GM10266 (cell line): ENCODE measurements around the gene CCBE1.

Experiments used
- DNase-seq: peaks from one replicate; pipeline ENCODE4 v3.0.0; 2012; ENCODE audit errors: extremely low spot score
- TF ChIP-seq, protein P1 (sequence below): IDR thresholded peaks from 2 replicates; pipeline ENCODE4 v1.5.1; 2012; ENCODE audit warnings: mild to moderate bottlenecking, low read depth; ENCODE audit not compliant: control insufficient read depth, insufficient read depth; ENCODE audit errors: missing control alignments

Gene CCBE1

DNA sequence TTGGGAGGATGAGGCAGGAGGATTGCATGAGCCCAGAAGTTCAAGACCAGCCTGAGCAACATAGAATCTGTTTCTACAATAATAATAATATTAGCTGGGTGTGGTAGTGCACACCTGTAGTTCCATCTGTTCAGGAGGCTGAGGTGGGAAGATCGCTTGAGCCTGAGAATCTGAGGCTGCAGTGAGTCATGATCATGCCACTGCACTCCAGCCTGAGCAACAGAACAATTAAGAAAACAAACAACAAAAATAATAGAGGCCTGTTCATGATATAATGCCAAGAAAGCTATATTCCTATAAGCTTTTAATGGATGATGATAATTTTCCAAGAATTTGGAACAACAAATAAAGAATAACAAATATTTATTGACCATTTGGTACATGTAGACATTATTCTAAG lies 6.9 kb upstream of the CCBE1 start:
- DNase-seq = no peak
- TF ChIP-seq, protein P1, sequence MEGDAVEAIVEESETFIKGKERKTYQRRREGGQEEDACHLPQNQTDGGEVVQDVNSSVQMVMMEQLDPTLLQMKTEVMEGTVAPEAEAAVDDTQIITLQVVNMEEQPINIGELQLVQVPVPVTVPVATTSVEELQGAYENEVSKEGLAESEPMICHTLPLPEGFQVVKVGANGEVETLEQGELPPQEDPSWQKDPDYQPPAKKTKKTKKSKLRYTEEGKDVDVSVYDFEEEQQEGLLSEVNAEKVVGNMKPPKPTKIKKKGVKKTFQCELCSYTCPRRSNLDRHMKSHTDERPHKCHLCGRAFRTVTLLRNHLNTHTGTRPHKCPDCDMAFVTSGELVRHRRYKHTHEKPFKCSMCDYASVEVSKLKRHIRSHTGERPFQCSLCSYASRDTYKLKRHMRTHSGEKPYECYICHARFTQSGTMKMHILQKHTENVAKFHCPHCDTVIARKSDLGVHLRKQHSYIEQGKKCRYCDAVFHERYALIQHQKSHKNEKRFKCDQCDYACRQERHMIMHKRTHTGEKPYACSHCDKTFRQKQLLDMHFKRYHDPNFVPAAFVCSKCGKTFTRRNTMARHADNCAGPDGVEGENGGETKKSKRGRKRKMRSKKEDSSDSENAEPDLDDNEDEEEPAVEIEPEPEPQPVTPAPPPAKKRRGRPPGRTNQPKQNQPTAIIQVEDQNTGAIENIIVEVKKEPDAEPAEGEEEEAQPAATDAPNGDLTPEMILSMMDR = no peak

DNA sequence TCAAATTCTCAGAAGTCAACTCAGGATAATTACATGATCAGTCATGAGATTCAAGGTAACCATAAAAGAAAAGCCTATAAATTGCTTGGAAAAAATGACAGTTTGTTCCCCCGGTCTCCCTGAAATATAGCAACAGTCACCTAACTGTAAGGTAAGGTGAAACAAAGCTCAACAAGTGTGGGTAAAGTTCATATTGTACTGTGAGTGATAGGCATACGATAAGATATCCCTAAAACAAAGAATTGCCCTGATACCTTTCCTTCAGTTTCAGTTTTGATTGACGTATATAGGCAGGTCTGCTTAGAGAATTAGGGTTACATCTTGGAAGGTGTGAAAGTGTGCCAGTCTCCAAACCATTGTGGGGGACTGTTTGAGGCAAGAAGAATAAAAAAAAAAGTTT lies 4.0 kb upstream of the CCBE1 start:
- TF ChIP-seq, protein P1 = no peak

DNA sequence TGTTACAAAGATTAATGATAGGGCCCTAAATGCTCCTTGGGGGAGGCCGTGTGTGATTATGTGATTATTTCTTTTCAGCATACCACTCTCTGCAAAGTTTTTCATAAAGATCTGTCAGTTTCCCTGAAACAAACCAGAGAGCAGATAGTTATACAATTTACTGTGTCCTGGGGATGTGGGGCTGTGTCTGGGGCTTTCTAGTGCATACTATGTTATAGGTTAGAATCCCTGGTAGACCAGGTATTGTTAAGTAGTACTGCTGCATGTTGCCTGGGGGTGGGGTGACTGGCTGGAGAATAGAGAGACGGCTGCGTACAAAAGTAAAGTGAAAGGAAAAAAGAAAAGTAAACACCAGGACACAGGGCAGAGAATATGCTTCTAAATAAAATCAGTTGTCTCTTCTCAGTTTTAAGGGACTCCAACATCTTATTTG lies 3.3 kb upstream of the CCBE1 start:
- TF ChIP-seq, protein P1 = no peak
- no peak for DNase-seq

More for the DNA sequence above, 4.0 kb upstream of the CCBE1 start:
- DNase-seq = no peak

DNA sequence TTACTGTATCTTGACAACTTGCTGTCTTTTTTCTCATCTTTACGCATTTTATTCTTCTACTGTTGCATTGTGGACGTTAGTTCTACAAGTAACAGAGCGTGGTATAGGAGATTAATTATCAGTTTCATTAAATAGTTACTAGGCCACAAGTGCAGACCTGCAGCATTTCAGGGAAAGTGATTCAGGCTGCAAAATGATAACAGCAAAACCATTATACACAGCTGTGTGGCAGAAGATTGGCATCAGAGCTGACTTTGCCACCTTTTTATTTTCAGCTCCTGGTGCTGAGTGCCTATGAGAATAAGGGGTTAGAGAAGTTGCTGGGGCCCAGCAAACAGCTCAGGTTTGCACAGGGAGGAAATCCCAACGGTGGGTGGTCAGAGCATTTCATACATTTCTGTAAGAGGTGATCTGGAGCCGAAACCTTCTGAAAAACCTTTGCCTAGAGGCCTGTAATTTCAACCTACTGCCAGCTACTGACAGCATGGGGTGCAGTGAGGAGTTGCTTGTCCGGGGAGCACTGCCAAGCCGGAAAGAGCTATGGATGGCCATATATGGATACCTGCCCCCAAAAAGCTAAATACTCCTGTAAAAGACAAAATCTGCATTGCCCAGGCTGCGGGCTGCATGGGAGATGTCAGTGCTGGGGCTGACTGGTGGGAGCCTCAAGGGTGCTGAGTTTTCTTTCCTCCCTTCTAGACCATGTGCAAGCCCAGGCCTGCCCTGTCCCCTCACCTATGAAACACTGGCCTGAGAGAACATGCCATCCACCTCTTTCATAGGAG lies 2.7 kb upstream of the CCBE1 start:
- TF ChIP-seq, protein P1 = no peak
- no peak for DNase-seq

DNA sequence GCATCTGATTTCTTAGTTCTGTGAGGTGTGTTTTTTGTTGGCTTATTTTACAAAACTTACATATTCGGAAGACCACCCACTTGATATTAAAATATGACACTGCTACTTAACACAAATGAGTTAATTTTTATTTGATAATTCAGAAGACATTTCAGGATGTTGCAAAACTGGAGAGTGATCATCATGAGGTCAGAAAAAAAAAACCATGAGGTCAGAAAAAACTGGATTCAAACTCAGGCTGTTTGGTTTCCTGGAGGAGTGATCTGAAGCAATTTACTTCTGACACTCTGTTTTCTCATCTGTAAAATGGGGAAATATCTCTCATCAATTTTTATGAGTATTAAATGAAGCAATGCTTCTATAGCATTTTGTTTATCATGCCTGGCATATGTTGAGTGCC lies 1.8 kb upstream of the CCBE1 start:
- DNase-seq = no peak
- TF ChIP-seq, protein P1 = no peak

DNA sequence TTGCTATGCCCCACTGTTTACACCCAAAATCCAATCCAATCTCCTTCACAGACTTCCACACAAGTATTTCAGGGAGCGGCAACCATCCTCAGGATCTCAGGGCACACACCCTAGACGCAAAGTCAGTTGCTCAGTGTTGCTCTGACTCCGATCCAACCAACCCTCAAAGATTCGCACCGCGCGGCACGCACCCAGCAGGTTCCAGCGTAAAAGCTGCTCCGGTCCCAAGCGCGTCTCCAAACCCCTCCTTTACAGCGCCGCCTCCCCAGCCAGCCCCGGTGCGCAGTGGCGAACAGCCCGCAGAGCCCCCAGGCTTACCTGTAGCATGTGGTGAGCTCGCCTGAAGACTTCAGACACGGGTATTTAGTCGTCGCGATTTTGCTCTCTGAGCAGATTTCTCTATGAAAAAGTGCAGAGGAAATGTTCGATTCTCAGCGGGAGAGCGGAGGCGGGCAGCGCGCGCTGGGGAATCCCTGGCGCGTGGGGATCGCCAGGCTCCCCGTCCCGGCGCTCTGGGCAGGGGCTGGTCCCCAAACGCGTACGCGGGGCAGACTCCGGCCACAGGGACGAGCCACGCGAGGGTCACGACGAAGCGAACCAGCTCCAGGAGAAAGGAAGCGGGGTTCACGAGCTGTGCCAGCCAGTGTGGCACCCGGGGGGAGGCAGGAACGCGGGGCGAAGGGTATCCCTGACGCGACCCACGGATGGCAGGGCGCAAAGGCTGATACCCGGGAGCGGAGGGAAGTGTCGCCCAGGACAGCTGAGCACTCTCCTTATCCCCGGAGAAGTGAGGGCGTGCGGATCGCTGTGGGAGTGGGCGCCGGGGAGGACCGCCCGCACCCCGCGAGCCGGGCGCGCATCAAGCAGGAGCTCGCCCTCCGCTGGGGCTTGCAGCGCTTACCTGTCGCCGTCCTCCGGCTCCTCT lies 650 bp downstream of the CCBE1 start:
- TF ChIP-seq, protein P1 = no peak
- no peak for DNase-seq
